Stimulated activated CD8-positive, alpha-beta memory T cell treated with anti-CD3 and anti-CD28 coated beads, Interleukin-12 subunit alpha, Interleukin-12 subunit beta, amount 100 ng/mL, for 24 hours (primary cell): ENCODE data around the gene TRIP10.
A peak's percentile ranks its signal among the peaks of the same experiment; 100 is the strongest.

ENCODE experiments used
- DNase-seq: peaks from one replicate; pipeline ENCODE4 v3.0.0-alpha.2; 2020; ENCODE audit errors: extremely low read depth

Gene TRIP10

GRCh38 chr19:6728346-6728745 lies 11.1 kb upstream of the TRIP10 start:
- DNase-seq: no peak

DNA sequence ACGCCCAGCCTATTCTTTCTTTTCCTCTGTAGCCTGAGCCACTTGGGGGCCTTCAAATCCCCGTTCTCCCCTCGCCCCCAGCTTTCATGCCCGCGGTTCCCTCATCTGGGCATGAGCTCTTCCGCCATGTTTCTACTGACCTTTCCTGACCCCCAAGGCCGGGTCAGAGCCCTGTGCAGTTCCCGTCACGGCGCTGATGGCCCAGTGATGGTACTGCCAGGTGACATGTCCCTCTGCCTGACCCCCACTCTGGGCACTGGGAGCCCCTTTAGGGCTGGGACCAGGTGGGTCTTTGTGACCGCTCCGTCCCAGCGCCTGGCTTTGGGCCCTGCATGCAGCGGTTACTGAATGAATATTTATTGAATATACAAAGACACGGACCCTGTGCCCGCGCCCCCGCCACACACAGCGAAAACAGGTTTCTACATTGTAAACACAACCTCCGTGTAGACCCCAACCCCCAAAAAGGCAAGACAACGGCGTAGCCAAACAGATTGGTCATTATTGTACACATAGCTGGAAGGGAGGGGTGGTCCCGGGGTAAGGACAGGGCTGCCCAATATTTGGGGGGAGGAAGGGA lies 9.8 kb upstream of the TRIP10 start:
- no peak for DNase-seq

DNA sequence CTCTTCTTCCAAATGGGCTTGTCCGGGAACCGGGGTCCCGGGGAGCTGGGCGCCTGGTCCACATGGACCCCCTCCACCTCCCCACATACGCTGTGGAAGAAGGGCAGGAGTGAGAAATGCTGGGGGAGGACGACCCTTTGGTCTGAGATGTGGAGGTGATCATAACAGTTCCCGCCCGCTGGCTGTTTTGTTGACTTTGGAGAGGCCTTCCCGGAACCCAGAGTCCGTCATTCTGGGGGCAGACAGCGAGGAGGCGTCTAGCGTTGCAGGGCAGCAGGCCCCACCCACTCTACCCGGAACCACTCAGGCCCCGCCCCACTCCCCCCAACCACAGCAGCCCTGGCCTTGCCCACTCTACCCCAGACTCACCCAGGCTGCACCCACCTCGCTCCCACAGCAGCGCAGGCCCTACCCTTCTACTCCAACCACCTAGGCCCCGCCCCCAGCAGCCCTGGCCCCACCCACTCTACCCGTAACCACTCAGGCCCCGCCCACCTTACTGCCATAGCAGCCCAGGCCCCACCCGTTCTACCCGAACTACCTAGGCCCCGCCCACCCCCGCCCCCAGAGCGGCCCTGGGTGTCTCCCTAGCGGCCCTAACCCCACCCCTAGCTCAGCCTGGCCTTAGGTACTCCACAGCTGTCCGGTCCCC lies 9.2 kb upstream of the TRIP10 start:
- DNase-seq: no peak

DNA sequence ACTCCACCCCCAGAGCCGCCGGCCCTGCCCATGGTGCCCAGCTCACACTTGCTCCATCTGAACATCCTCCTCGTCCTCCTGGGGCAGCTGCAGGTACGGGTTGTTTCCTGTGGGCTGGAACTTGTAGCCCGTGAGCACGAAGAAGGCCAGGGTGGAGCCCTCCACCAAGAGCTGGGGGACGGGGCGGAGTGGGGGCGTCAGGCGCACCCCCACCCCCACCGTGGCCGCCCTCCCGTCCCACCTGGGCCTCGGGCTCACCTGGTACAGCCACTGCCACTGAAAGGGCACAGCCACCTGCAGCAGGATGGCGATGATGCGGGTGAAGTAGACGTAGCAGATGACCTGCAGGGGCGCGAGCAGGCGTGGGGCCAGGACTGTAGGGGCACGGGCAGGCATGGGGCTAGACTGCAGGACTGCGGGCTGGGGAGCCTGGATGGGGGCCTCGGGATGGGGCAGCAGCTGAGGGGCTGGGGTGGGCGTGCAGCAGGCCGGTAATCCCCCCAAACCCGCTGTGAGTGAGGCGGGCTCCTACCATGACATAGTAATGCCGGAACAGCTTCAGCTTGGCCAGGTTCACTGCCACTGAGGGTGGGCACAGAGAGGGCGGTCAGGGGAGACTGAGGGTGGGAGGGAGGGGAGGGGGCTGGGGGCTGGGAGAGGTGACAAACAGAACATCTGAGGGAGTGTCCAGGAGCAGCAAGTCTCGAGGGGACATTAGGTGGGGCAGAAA lies 8.4 kb upstream of the TRIP10 start:
- DNase-seq: no peak

- no peak for DNase-seq
These were observed 7.7 kb upstream of the TRIP10 start for GRCh38 chr19:6731822-6732221.

GRCh38 chr19:6732803-6733337 lies 6.6 kb upstream of the TRIP10 start:
- DNase-seq: no peak

DNA sequence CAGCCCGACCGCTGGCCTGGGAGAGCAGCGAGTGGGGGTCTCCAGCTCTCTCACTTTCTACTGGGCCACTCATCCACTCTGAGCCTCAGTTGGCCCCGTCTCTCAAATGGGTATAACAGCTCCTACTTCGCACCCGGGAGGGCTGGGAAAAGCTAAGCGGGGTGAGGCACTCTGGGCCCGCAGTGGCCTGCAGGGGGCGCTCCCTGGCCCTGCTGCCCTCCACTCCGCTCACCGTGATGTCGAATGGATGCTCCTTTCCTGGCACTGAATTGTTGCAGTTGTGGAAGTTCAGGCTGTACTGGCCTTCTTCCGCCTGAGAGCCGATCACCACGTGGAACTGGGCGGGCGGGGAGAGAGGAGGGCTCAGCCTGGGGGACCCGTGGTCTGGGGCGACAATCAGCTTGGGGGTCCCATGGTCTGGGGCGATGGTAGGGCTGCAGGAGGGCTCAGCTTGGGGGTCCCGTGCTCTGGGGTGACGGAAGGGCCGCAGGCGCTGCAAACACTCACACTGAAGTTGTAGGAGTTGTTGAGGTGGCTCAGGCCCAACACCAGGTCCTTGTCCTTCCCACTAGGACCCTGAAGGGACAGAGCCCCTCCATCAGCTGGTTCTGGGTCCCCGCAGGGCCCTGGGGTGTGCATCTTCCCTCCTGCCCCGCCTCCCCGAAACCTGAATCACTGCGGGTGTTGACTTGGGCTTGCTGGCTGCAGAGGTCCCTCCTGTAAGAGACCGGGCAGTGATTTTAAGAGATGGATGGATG lies 6.0 kb upstream of the TRIP10 start:
- no peak for DNase-seq

DNA sequence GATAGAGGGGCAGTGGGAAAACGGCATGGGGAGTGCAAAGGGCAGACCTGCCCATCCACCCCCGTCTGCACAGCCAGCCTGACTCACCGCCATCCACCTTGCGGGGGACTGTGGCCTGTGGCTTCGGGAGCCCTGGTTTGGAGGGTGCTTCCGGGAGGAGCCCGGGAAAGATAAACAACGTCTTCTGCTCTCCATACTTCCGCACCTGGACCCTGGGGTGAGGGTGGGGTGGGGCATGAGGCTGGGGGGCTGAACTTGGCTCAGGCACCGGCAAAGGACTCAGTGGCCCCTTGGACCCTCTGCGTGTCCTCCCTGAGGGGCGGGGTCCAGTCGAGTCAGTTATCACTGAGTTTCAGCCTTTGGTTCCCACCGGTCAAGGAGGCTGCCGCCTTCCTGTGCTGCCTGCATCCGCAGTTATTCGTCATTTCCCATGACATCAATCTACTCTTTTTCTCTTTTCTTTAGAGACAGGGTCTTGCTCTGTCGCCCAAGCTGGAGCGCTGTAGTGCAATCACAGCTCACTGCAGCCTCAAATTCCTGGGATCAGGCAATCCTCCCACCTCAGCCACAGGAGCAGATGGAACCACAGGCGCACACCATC lies 5.3 kb upstream of the TRIP10 start:
- DNase-seq: no peak

DNA sequence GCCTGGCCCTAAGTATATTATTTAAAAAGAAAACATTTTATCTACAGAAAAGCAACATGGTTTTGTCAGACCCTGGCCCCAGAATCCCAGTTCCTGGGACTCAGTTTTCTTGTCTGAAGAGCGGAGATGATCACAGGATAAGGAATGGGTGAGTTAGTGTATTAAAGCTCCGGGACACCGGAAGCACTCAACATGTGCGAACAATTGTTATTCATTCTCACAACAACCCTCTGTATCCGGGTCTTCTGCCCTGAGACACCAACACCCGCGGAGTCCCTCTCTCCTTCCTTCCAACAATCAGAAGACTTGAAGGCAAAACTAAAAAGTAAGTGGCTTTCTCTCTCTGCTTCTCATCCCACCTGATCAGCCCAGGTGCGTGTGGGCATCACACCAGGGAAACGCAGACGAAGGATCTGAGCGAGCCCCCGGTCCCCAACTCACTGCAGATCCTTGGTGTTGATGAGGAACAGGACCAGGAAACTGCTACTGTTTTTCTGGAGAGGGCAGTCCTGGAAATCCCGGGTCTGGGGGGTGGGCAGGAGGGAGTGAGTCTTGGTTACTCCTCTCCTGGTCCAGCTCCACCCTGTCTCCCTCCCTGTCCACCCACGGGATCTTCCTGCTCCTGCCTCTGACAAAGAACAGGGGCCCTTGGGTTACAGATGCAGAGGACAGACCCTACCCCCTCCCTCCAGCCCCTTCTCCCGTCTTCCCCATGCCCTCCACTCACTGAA lies 4.1 kb upstream of the TRIP10 start:
- no peak for DNase-seq

- no peak for DNase-seq
These were observed 3.1 kb upstream of the TRIP10 start for GRCh38 chr19:6736169-6736916.

DNA sequence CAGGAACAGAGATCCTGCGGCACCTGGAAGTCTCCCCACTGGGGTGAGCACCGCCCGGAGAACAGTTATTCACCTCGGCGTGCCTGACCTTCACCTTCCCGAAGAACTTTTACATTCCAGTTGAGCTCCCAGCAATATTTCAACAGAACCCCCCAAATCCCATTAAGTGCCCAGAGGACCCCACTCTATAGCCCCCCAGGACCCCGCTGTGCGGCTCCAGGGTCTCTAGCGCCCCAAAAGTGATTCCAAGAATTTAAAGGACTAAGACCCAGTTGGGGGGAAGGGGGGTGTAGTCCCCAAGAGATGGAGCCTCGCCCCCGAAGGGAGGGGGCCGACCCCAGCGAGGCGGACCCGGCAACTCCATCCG lies 2.6 kb upstream of the TRIP10 start:
- DNase-seq: no peak

DNA sequence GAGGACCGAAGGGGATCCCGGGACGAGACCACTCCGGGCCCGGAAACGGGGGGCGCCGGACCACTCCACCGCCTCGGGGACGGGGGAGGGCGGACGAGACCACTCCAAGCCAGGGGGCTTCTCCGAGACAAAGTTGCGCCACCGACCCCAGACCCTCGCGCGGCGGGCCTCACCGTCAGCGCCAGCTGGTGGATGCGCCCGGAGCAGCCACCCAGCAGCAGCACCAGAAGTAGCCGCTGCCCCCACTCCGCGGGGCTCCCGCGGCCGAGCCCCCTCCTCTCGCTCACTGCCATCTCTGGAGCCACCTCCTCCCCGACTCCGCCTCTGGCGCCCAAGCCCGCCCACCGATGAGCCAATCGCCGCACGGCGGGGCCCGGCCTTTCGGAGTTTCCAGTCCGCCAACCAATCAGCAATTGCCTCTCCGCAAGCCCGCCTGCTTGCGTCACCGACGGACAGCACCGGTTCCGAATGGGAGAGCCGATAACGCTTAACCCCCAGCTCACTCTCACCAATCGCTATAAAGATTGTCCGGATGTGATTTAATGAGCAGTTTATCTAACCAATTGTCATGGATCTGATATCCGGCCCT lies 2.1 kb upstream of the TRIP10 start, which contains the start of gene GPR108:
GPR108 (minus strand) TSS at position 297 of the 589 bp plus-strand sequence; CDS start at position 293, 4 bp downstream.
- DNase-seq: peak; percentile 98

GRCh38 chr19:6737873-6738786 lies 1.4 kb upstream of the TRIP10 start:
- DNase-seq: no peak

GRCh38 chr19:6738787-6739389 lies 592 bp upstream of the TRIP10 start:
- no peak for DNase-seq

DNA sequence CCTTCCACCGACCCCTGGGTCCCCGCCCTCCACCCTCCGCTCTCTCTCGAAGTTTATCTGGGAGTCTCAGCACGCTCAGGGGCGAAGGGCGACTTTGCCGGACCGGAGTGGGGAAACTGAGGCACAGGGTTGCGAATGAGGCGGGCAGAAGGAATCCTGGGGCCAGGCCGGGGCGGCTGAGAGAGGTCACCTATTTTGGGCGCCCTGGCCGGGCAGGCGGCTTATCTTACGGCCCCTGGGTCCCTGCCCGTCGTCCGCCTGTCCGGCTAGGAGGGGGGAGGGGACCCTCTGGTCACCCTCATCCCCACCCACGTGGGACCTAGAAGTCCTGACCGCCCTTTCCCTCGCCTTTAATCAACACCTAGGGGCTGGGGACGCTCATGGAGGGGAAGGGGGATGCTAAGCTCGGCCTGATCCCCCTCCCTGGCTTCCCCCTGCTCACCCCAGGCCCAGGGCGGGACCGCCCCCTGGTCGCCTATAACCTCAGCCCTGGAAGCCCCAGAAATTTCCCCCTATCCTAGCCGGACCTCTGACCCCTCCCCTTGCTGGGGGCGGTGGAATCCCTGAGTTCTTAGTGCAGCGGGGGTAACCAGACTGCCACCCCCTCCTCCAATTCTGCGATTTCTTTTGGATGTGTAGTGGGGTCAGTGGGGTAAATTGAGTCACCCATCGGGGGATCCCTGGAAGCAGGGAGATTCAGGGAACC lies 556 bp downstream of the TRIP10 start:
- no peak for DNase-seq

GRCh38 chr19:6740589-6741343 lies 1.3 kb downstream of the TRIP10 start:
- no peak for DNase-seq

DNA sequence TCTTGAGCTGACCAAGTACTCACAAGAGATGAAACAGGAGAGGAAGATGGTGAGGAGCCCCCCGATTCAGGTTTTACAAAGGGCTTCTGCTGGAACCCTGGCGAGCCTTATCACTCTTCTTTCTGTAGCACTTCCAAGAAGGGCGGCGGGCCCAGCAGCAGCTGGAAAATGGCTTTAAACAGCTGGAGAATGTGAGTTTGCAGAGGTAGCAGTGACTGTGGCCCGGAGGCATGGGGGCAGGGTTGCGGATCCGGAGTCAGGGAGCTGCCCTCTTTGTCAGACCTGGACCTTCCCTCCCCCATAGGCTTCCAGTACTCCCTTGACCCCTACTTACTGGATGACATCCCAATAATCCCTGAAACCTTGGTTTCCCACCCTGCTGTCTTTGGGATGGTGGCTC lies 3.6 kb downstream of the TRIP10 start:
- DNase-seq: no peak
